ENCODE data around the gene TCAIM.

GRCh38 chr3:44396200-44397171, 57.9 kb downstream of the TCAIM start:
- no peak for TF ChIP-seq CTCF (IDR thresholded peaks at IDR 0.05; ENCODE audit: low read depth, low read length, poor library complexity, severe bottlenecking)
- TF ChIP-seq EZH2phosphoT487 (IDR thresholded peaks at IDR 0.05; ENCODE audit: borderline replicate concordance, low read length), result no peak

Data from DOHH2 (cell line).